GM12801 (cell line): ENCODE data around the gene SEMA4D.

Experiments
- TF ChIP-seq, protein P1 (sequence below): IDR thresholded peaks from one replicate; pipeline ENCODE4 v1.5.1; 2011; ENCODE audit warnings: control low read depth; ENCODE audit not compliant: insufficient read length; ENCODE audit errors: extremely low read depth

SEMA4D gene

GRCh38 chr9:89397471-89397870, 100.4 kb downstream of the SEMA4D start:
- TF ChIP-seq, protein P1, sequence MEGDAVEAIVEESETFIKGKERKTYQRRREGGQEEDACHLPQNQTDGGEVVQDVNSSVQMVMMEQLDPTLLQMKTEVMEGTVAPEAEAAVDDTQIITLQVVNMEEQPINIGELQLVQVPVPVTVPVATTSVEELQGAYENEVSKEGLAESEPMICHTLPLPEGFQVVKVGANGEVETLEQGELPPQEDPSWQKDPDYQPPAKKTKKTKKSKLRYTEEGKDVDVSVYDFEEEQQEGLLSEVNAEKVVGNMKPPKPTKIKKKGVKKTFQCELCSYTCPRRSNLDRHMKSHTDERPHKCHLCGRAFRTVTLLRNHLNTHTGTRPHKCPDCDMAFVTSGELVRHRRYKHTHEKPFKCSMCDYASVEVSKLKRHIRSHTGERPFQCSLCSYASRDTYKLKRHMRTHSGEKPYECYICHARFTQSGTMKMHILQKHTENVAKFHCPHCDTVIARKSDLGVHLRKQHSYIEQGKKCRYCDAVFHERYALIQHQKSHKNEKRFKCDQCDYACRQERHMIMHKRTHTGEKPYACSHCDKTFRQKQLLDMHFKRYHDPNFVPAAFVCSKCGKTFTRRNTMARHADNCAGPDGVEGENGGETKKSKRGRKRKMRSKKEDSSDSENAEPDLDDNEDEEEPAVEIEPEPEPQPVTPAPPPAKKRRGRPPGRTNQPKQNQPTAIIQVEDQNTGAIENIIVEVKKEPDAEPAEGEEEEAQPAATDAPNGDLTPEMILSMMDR, result no peak

- TF ChIP-seq, protein P1, result no peak
Observed at GRCh38 chr9:89395931-89396710, 101.8 kb downstream of the SEMA4D start.

GRCh38 chr9:89394412-89394811, 103.5 kb downstream of the SEMA4D start:
- TF ChIP-seq, protein P1, result no peak

DNA sequence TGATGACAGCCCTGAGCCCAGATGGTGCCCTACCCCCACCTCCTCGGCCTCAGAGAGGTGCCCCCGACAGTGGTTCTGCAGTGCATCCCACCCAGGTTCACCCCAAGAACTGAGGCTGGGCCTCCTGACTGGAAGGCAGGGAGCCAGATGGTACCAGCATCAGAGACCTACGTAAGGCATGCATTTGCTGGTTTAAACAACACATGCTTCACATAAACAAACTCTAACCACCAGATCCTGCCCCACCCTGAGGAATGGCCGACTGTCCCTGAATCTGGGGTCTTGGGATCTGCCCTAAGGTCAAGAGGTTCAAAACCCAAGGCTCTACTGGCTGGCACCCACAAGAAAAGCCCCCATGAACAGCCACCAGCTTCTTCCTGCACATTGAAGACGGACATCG, 106.3 kb downstream of the SEMA4D start:
- TF ChIP-seq, protein P1, result no peak

GRCh38 chr9:89390578-89391116, 107.3 kb downstream of the SEMA4D start:
- TF ChIP-seq, protein P1, result no peak

DNA sequence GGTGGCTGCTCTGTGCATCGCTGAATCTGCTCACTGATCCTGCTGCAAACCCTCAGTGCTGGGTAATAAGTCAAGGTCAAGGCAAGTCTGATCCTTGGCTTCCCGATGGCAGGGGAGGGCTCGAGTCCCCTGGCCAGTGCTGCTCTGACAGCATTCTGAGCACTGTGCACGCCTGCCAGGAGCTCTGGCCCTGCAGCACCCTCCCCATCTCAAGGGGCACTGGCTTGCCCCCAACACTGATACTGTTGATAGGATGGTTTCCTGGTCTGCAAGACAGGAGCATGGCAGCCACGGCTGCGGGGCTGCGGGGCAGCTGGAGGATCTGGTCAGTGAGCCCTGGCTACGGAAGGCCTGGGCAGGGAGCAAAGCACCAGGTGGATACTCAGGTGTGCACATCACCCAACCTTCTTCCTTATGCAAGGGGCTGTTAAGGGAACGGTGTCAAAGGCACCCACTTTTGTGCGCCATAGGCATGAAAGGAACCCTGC, 107.8 kb downstream of the SEMA4D start:
- TF ChIP-seq, protein P1, result no peak

GRCh38 chr9:89388868-89389177, 109.1 kb downstream of the SEMA4D start:
- TF ChIP-seq, protein P1, result no peak
